ENCODE data around the gene TEC.

Gene TEC

GRCh38 chr4:48153791-48154550 lies 115.7 kb downstream of the TEC start:
- DNase-seq = no peak

- no peak for DNase-seq
These were observed 117.4 kb downstream of the TEC start for GRCh38 chr4:48152259-48152658.

GRCh38 chr4:48149827-48150370 lies 119.7 kb downstream of the TEC start:
- no peak for DNase-seq

GRCh38 chr4:48147621-48148020 lies 122.0 kb downstream of the TEC start:
- DNase-seq = no peak

- no peak for DNase-seq
These were observed 128.6 kb downstream of the TEC start for GRCh38 chr4:48141048-48141447.

GRCh38 chr4:48139691-48140090 lies 129.9 kb downstream of the TEC start:
- no peak for DNase-seq

GRCh38 chr4:48138936-48139335 lies 130.7 kb downstream of the TEC start:
- no peak for DNase-seq

GRCh38 chr4:48138511-48138910 lies 131.1 kb downstream of the TEC start:
- DNase-seq = no peak

GRCh38 chr4:48137846-48138245 lies 131.8 kb downstream of the TEC start:
- DNase-seq = no peak

GRCh38 chr4:48134081-48134480 lies 135.6 kb downstream of the TEC start, which contains the start of gene TXK:
Gene TXK (minus strand): TSS chr4:48134250. CDS start chr4:48134170, 80 bp downstream.
- no peak for DNase-seq

- no peak for DNase-seq
These were observed 136.0 kb downstream of the TEC start for GRCh38 chr4:48133669-48134068.

- DNase-seq = no peak
These were observed 137.9 kb downstream of the TEC start for GRCh38 chr4:48131736-48132135.

GRCh38 chr4:48130100-48130499 lies 139.5 kb downstream of the TEC start:
- no peak for DNase-seq

- DNase-seq = no peak
These were observed 140.2 kb downstream of the TEC start for GRCh38 chr4:48129307-48130014.

- peak; percentile 43 for DNase-seq
These were observed 141.8 kb downstream of the TEC start for GRCh38 chr4:48127682-48128404.

- DNase-seq = no peak
These were observed 142.4 kb downstream of the TEC start for GRCh38 chr4:48127231-48127630.

GRCh38 chr4:48126621-48127020 lies 143.0 kb downstream of the TEC start:
- DNase-seq = no peak

- no peak for DNase-seq
These were observed 144.8 kb downstream of the TEC start for GRCh38 chr4:48124870-48125269.

- DNase-seq = no peak
These were observed 146.9 kb downstream of the TEC start for GRCh38 chr4:48122756-48123155.

GRCh38 chr4:48121180-48121579 lies 148.5 kb downstream of the TEC start:
- DNase-seq = no peak

- no peak for DNase-seq
These were observed 149.5 kb downstream of the TEC start for GRCh38 chr4:48120132-48120531.

GRCh38 chr4:48119646-48120045 lies 150.0 kb downstream of the TEC start:
- DNase-seq = no peak

GRCh38 chr4:48118081-48118480 lies 151.6 kb downstream of the TEC start:
- DNase-seq = no peak

Measured in T-helper 9 cell (primary cell).